Naive thymus-derived CD8-positive, alpha-beta T cell (primary cell): Measurements from ENCODE around the gene PIGV. TPM values are rescaled to one million over a fixed set of nuclear protein-coding genes. Genes with fewer than 3 reads are reported as not detected.

Experiments used
- ATAC-seq, 2 donors: fragments of 150-1000 bp; cut with Tn5 transposase in 1 of 2; sonication (Bioruptor Pico), chemical (Tn5 transposase) in 1 of 2; 1 replicate in 1 of 2; 2 replicates in 1 of 2; pipeline ENCODE4 v1.10.0; 2021; ENCODE audit warnings: mild to moderate bottlenecking in 2 of 2, moderate library complexity in 2 of 2
- POLR2A ChIA-PET: fragments of 350-600 bp; sonication (Branson Sonifier 250); formaldehyde crosslinking; loops from one replicate; lab custom pipeline; 2021; ENCODE audit warnings: antibody characterized with exemption; lab: Charles Lee
- DNase-seq, 10 donors: peaks; one replicate each; pipeline versions ENCODE4 v3.0.0 to v3.0.0-alpha.2; 2020 to 2022
- H3K27ac Mint-ChIP-seq, 10 donors: one replicate each; pipeline ENCODE4 v1.8.0; 2020 to 2022; ENCODE audit warnings: mild to moderate bottlenecking in 10 of 10, mixed read lengths in 10 of 10, moderate library complexity in 4 of 10, inconsistent platforms in 1 of 10
- H3K27me3 Mint-ChIP-seq, 5 donors: one replicate each; pipeline ENCODE4 v1.8.0; 2021 to 2022; ENCODE audit warnings: mixed read lengths in 5 of 5
- H3K36me3 Mint-ChIP-seq, 3 donors: one replicate each; pipeline ENCODE4 v1.8.0; 2020 to 2022; ENCODE audit warnings: mixed read lengths in 3 of 3, mild to moderate bottlenecking in 2 of 3, inconsistent platforms in 1 of 3
- H3K4me1 Mint-ChIP-seq, 4 donors: one replicate each; pipeline ENCODE4 v1.8.0; 2021 to 2022; ENCODE audit warnings: mixed read lengths in 4 of 4
- H3K4me3 Mint-ChIP-seq, 10 donors: one replicate each; pipeline ENCODE4 v1.8.0; 2020 to 2022; ENCODE audit warnings: mild to moderate bottlenecking in 10 of 10, mixed read lengths in 10 of 10, moderate library complexity in 6 of 10, inconsistent platforms in 1 of 10
- H3K9me3 Mint-ChIP-seq, 9 donors: one replicate each; pipeline ENCODE4 v1.8.0; 2020 to 2022; ENCODE audit warnings: mixed read lengths in 9 of 9, mild to moderate bottlenecking in 3 of 9, inconsistent platforms in 1 of 9, moderate library complexity in 1 of 9
- polyA plus RNA-seq, 3 donors: library from polyadenylated mRNA; unstranded; fragments of 300-500 nt; fragmentation: Illumina TruSeq; gene quantifications; one replicate each; pipeline ENCODE4 v1.2.3, GENCODE V29; 2021
- total RNA-seq, 8 experiments: library from RNA in 2 of 8; stranded (reverse) in 2 of 8; gene quantifications; one replicate each; pipeline ENCODE4 v1.2.3 and lab custom pipeline; 2021 to 2026

The PIGV gene
- total RNA-seq (10 to 100 TPM; 25.2 to 27.2 TPM), polyA plus RNA-seq (10 to 100 TPM in 1 of 3 donors, 1 to 10 TPM in 2; 8.2 to 14.4 (median 9.6) TPM), total RNA-seq (lab: John Stamatoyannopoulos, UW) (11.8 to 27.1 (median 17.1) reads per million in 6 experiments)

- Mint-ChIP-seq H3K9me3 (no peaks in the 10 kb centered on the region), H3K36me3 (peaks cover 0 to 22% (median 0%) of the 10 kb centered on the region in 3 donors), H3K4me3 (peak within 1 kb of the TSS; percentile 83 to 100 (median 98)), H3K27ac (peak within 1 kb of the TSS; percentile 99 to 100 (median 100)), H3K4me1 (peaks cover 44 to 80% (median 69%) of the 10 kb centered on the region in 4 donors), H3K27me3 (no peaks in the 10 kb centered on the region)
- POLR2A ChIA-PET = interaction anchor here (0.5 to 16.1 kb wide), 37 partner anchors 8 to 937 kb away, joined by 3 to 432 read pairs (median 7); partner anchors contain the start of genes ARID1A, GPATCH3, GPN2 and HMGN2
- peak; percentile 72 to 77 for ATAC-seq
- peak; percentile 74 to 96 (median 90) for DNase-seq
Observed at GRCh38 chr1:26787706-26788514, at the start of gene PIGV. TSS of gene PIGV (plus strand) at chr1:26787950. CDS start at chr1:26790816, 2,866 bp downstream.

GRCh38 chr1:26739329-26739914 lies 48.3 kb upstream of the PIGV start:
- Mint-ChIP-seq H3K27ac (peak overlapping the region; percentile 73 to 94 (median 90)), H3K4me3 (peak overlapping the region; percentile 58 to 84 (median 72)), H3K4me1 (peaks cover 36 to 80% (median 69%) of the 10 kb centered on the region in 4 donors), H3K9me3 (no peaks in the 10 kb centered on the region), H3K27me3 (no peaks in the 10 kb centered on the region), H3K36me3 (peaks cover 4 to 67% (median 6%) of the 10 kb centered on the region in 3 donors)
- ATAC-seq (peak; percentile 38 to 43), DNase-seq (peak in 3 of 10 donors; percentile 30 to 50 (median 48))
- POLR2A ChIA-PET = interaction anchor here (0.7 to 3.8 kb wide), 10 partner anchors 8 to 268 kb away, joined by 3 to 26 read pairs (median 5); partner anchors contain the start of genes ARID1A, HMGN2 and PIGV

GRCh38 chr1:26740023-26740634 lies 47.6 kb upstream of the PIGV start:
- Mint-ChIP-seq H3K27me3 (no peaks in the 10 kb centered on the region), H3K4me1 (peaks cover 37 to 83% (median 73%) of the 10 kb centered on the region in 4 donors), H3K36me3 (peaks cover 4 to 61% (median 6%) of the 10 kb centered on the region in 3 donors), H3K4me3 (peak overlapping the region; percentile 15 to 84 (median 70)), H3K9me3 (no peaks in the 10 kb centered on the region), H3K27ac (peak overlapping the region; percentile 42 to 94 (median 90))
- POLR2A ChIA-PET = interaction anchor here (1.2 to 3.8 kb wide), 5 partner anchors 12 to 48 kb away, joined by 3 to 26 read pairs (median 12); partner anchors contain the start of genes ARID1A and PIGV
- DNase-seq = no peak
- no peak for ATAC-seq

DNA sequence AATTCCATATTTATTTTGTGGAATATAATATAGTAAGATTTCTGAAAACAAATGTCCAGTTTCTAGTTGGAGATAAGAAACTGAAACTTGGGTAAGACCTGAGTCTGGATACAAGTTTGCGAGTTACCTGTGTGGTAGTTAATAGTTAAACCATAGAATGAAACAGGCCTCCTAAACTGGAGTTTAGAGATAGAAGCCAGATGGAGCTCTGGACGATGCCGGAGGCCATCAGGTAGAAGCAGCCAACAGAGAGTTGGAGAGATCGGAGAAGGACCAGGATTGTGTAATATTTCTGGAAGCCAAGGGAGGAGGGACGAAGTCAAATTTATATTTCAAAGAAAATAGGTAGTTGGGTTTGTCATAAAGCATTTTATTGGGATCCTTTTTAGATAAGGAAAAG lies 46.8 kb upstream of the PIGV start:
- H3K36me3 Mint-ChIP-seq = peaks cover 3 to 59% (median 4%) of the 10 kb centered on the region in 3 donors
- peak overlapping the region in 4 of 10 donors; percentile 3 to 60 (median 23) for H3K4me3 Mint-ChIP-seq
- ATAC-seq (no peak), DNase-seq (no peak)
- POLR2A ChIA-PET = interaction anchor here (1.1 to 3.8 kb wide), 2 partner anchors 10 to 43 kb away, joined by 3 to 26 read pairs; partner anchors contain the start of gene ARID1A
- no peaks in the 10 kb centered on the region for H3K27me3 Mint-ChIP-seq
- peaks cover 34 to 86% (median 73%) of the 10 kb centered on the region in 4 donors for H3K4me1 Mint-ChIP-seq
- no peaks in the 10 kb centered on the region for H3K9me3 Mint-ChIP-seq
- peak overlapping the region; percentile 73 to 94 (median 92) for H3K27ac Mint-ChIP-seq

GRCh38 chr1:26743426-26744059 lies 44.2 kb upstream of the PIGV start:
- Mint-ChIP-seq H3K36me3 (peaks cover 4 to 63% (median 11%) of the 10 kb centered on the region in 3 donors), H3K9me3 (no peaks in the 10 kb centered on the region), H3K4me1 (peaks cover 45 to 96% (median 85%) of the 10 kb centered on the region in 4 donors), H3K27ac (peak overlapping the region; percentile 87 to 96 (median 93)), H3K4me3 (peak overlapping the region; percentile 60 to 86 (median 78)), H3K27me3 (no peaks in the 10 kb centered on the region)
- ATAC-seq (peak in 1 of 2 donors; percentile 1), DNase-seq (no peak)
- POLR2A ChIA-PET = interaction anchor here (0.6 to 7.1 kb wide), 18 partner anchors 8 to 175 kb away, joined by 3 to 67 read pairs (median 4); partner anchors contain the start of genes ARID1A and PIGV

DNA sequence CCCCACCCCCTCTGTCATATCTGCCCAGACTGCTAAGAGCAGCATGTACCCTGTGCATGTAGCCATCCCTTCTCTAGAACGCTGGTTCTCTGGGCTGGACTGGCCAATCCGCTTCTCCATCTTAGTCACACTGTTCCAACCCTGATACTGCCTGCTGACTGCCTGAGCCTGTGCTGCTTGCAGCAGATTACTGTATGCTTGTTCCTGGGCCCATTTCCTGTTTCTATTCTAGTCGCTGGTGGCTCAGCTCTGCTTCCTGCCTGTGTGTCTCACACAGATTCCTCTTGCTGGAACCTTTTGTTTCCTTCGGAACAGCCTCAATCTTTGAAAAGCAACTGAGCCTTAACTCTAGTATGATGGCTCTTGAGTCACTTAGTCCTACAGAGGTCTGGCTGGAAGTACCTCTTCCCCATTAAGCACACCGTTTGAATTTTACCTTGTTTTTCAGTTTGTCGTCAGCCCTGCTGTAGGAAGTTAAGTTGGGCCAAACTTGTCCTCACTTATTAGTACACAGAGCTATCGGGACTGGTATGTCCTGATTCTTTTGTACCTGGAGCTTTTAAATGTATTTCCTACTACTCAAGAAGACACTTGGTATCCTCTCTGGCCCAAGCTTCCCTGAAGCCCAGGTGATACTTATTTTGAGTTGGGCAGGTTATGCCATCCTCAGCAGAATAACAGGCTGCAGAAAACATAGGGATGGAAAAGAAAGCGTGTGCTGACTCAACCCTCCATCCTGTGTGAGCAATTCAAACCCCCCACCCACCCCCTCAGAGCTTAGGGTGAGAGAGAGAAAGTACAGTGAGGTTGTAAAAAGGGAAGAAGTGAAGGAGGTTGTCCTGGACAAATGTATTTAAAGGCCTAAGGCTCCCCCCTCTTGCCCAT lies 43.4 kb upstream of the PIGV start:
- peaks cover 43 to 93% (median 83%) of the 10 kb centered on the region in 4 donors for H3K4me1 Mint-ChIP-seq
- DNase-seq (peak; percentile 39 to 87 (median 74)), ATAC-seq (peak; percentile 90 to 94)
- H3K36me3 Mint-ChIP-seq = peaks cover 4 to 69% (median 11%) of the 10 kb centered on the region in 3 donors
- H3K9me3 Mint-ChIP-seq = no peaks in the 10 kb centered on the region
- H3K4me3 Mint-ChIP-seq = peak overlapping the region; percentile 60 to 86 (median 78)
- H3K27me3 Mint-ChIP-seq = no peaks in the 10 kb centered on the region
- peak overlapping the region; percentile 87 to 96 (median 93) for H3K27ac Mint-ChIP-seq
- POLR2A ChIA-PET = interaction anchor here (0.5 to 7.1 kb wide), 18 partner anchors 8 to 362 kb away, joined by 3 to 67 read pairs (median 4); partner anchors contain the start of genes ARID1A and PIGV

- POLR2A ChIA-PET = interaction anchor here (0.5 to 7.1 kb wide), 9 partner anchors 18 to 363 kb away, joined by 3 to 67 read pairs (median 8); partner anchors contain the start of genes ARID1A and PIGV
- H3K9me3 Mint-ChIP-seq = no peaks in the 10 kb centered on the region
- peaks cover 38 to 93% (median 83%) of the 10 kb centered on the region in 4 donors for H3K4me1 Mint-ChIP-seq
- no peak for DNase-seq
- H3K36me3 Mint-ChIP-seq = peaks cover 3 to 76% (median 13%) of the 10 kb centered on the region in 3 donors
- ATAC-seq = no peak
- peak overlapping the region in 8 of 10 donors; percentile 4 to 86 (median 46) for H3K4me3 Mint-ChIP-seq
- H3K27me3 Mint-ChIP-seq = no peaks in the 10 kb centered on the region
- peak overlapping the region in 9 of 10 donors; percentile 87 to 96 (median 93) for H3K27ac Mint-ChIP-seq
Observed at GRCh38 chr1:26745191-26745590, 42.6 kb upstream of the PIGV start.

- ATAC-seq = no peak
- no peak for DNase-seq
- no peaks in the 10 kb centered on the region for H3K9me3 Mint-ChIP-seq
- peak overlapping the region in 3 of 10 donors; percentile 14 to 61 (median 41) for H3K4me3 Mint-ChIP-seq
- POLR2A ChIA-PET = interaction anchor here (0.6 to 7.1 kb wide), 8 partner anchors 8 to 192 kb away, joined by 3 to 67 read pairs (median 4); partner anchors contain the start of gene ARID1A
- peaks cover 0 to 75% (median 12%) of the 10 kb centered on the region in 3 donors for H3K36me3 Mint-ChIP-seq
- peak overlapping the region in 8 of 10 donors; percentile 43 to 96 (median 73) for H3K27ac Mint-ChIP-seq
- H3K4me1 Mint-ChIP-seq = peaks cover 36 to 93% (median 83%) of the 10 kb centered on the region in 4 donors
- H3K27me3 Mint-ChIP-seq = no peaks in the 10 kb centered on the region
Observed at GRCh38 chr1:26747048-26747447, 40.7 kb upstream of the PIGV start.

DNA sequence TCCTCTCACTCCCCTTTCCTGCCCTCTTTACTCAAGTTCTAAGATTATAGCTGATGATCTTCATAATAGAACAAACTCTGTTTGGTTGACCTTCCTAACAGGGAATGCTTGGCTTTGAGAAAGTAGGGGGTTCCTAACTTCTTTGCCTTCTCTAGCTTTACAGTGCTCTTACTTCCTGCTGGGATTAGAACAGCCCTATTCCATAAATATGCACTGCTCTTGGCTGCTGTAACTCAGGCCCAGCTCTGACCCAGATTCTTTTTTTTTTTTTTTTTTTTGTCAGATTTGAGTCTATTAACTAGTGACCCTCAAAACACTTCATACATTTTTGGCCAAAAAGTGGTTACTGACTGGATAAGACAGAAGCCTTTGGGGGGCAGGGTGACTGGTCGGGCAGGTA lies 39.4 kb upstream of the PIGV start:
- H3K4me3 Mint-ChIP-seq = peak overlapping the region in 5 of 10 donors; percentile 11 to 37 (median 15)
- H3K4me1 Mint-ChIP-seq = peaks cover 40 to 94% (median 83%) of the 10 kb centered on the region in 4 donors
- peak overlapping the region in 8 of 10 donors; percentile 60 to 87 (median 77) for H3K27ac Mint-ChIP-seq
- ATAC-seq (no peak), DNase-seq (no peak)
- POLR2A ChIA-PET = interaction anchor here (0.6 to 7.1 kb wide), 4 partner anchors 52 to 1818 kb away, joined by 3 to 67 read pairs (median 4); partner anchors contain the start of genes ARID1A and RUNX3
- no peaks in the 10 kb centered on the region for H3K27me3 Mint-ChIP-seq
- peaks cover 0 to 77% (median 12%) of the 10 kb centered on the region in 3 donors for H3K36me3 Mint-ChIP-seq
- no peaks in the 10 kb centered on the region for H3K9me3 Mint-ChIP-seq

DNA sequence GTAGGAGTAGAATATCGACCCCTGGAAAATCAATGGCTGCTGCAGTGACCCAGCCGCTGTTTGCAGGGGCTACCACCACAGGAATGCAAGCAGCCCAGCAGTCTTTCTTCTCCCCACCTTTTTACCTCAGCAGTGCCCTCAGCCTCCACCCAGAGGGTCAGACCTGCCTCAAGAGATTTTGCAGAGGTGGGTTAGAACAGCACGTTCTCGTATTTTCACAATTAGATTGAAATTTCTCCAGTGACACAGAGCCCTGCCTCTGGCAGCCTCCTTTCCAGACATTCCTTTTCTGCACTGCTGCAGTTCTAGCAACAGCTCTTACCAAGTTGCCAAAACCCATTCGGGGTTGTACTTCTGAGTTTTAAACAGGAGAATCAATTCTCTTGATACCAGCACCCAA lies 38.3 kb upstream of the PIGV start:
- H3K9me3 Mint-ChIP-seq = no peaks in the 10 kb centered on the region

More for the DNA sequence above, 38.3 kb upstream of the PIGV start:
- Mint-ChIP-seq H3K27me3 (no peaks in the 10 kb centered on the region), H3K36me3 (peaks cover 0 to 84% (median 12%) of the 10 kb centered on the region in 3 donors), H3K4me3 (peak overlapping the region in 2 of 10 donors; percentile 33 to 67), H3K4me1 (peaks cover 37 to 95% (median 84%) of the 10 kb centered on the region in 4 donors), H3K27ac (peak overlapping the region in 9 of 10 donors; percentile 25 to 85 (median 43))
- no peak for ATAC-seq
- DNase-seq = no peak
- POLR2A ChIA-PET = no interaction called here
